Activated CD4-positive, alpha-beta T cell treated with anti-CD3 and anti-CD28 coated beads, Interleukin-2, amount 10 ng/mL, durations not matched to agents 24 days and 14 days (primary cell): ENCODE measurements around the gene ABCF1. TPM values are rescaled to one million over a fixed set of nuclear protein-coding genes. Genes with fewer than 3 reads are reported as not detected.
A peak's percentile ranks its signal among the peaks of the same experiment; 100 is the strongest.

Experiments used
- DNase-seq: peaks from one replicate; pipeline ENCODE4 v3.0.0; 2022
- H3K27ac Mint-ChIP-seq: one replicate; pipeline ENCODE4 v1.8.0; 2022; ENCODE audit warnings: mild to moderate bottlenecking, mixed read lengths
- H3K27me3 Mint-ChIP-seq: one replicate; pipeline ENCODE4 v1.8.0; 2022; ENCODE audit warnings: mixed read lengths
- H3K36me3 Mint-ChIP-seq: one replicate; pipeline ENCODE4 v1.8.0; 2022; ENCODE audit warnings: low read depth, mild to moderate bottlenecking, mixed read lengths
- H3K4me1 Mint-ChIP-seq: one replicate; pipeline ENCODE4 v1.8.0; 2021; ENCODE audit warnings: mixed read lengths
- H3K4me3 Mint-ChIP-seq: one replicate; pipeline ENCODE4 v1.8.0; 2022; ENCODE audit warnings: mild to moderate bottlenecking, moderate library complexity, mixed read lengths
- H3K9me3 Mint-ChIP-seq: one replicate; pipeline ENCODE4 v1.8.0; 2021; ENCODE audit warnings: mixed read lengths
- intact Hi-C: fragments of 100-400 bp; cut with micrococcal nuclease; formaldehyde crosslinking; loops from one replicate; pipeline ENCODE4 v1.15.1; 2023
- total RNA-seq: library from RNA; stranded (reverse); gene quantifications from 2 replicates; pipeline ENCODE4 v1.2.3, GENCODE V29; 2022

Gene ABCF1
- total RNA-seq, 1 donor from 2014 or later: 125 TPM

DNA sequence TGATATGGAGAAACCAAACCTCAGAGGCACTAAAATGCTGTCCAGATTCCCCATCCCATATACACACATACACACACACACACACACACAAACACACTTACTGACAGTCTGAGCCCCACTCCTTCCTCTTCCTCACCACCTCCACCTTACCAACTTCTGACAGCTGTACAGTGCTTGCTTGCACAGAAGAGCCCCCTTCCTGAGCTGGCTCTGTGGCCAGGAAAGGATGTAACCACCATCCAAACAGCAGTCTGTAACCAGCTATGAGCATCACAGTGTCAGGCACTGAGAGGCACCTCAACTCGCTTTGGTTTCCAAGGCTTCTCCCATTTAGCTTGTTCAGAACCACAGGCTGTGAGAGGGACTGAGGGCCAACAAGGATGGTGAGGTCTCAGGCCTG, 69.8 kb downstream of the ABCF1 start:
- Mint-ChIP-seq H3K27ac (peak overlapping the region; percentile 64), H3K9me3 (no peaks in the 10 kb centered on the region), H3K27me3 (no peaks in the 10 kb centered on the region), H3K36me3 (peaks cover 32% of the 10 kb centered on the region), H3K4me3 (no peak overlapping the region), H3K4me1 (peaks cover 17% of the 10 kb centered on the region)
- intact Hi-C loops: no loop called here
- DNase-seq: peak; percentile 67

Other genes with a start within 250 kb of the ABCF1 start
- gene TRIM39, start 244.5 kb upstream of the ABCF1 start, total RNA-seq: 12.5 and 13.7 TPM in 2 replicates
- gene RPP21, start 226.3 kb upstream of the ABCF1 start, total RNA-seq: 45.0 and 48.0 TPM in 2 replicates
- gene HLA-E, start 81.9 kb upstream of the ABCF1 start, total RNA-seq: 484 and 488 TPM in 2 replicates
- 80.9 and 93.0 TPM in 2 replicates for gene GNL1, start 15.0 kb upstream of the ABCF1 start, total RNA-seq
- 38.2 and 39.7 TPM in 2 replicates for gene PRR3, start 14.1 kb upstream of the ABCF1 start, total RNA-seq
- gene PPP1R10, start 45.8 kb downstream of the ABCF1 start, total RNA-seq: 106 and 107 TPM in 2 replicates
- 79.4 and 83.6 TPM in 2 replicates for gene MRPS18B, start 46.4 kb downstream of the ABCF1 start, total RNA-seq
- 11.4 and 14.4 TPM in 2 replicates for gene ATAT1, start 55.4 kb downstream of the ABCF1 start, total RNA-seq
- 28.9 and 39.4 TPM in 2 replicates for gene C6orf136, start 75.7 kb downstream of the ABCF1 start, total RNA-seq
- 53.4 and 56.7 TPM in 2 replicates for gene DHX16, start 101.6 kb downstream of the ABCF1 start, total RNA-seq
- gene PPP1R18, start 115.2 kb downstream of the ABCF1 start, total RNA-seq: 167 and 169 TPM in 2 replicates
- 20.2 and 20.5 TPM in 2 replicates for gene NRM, start 119.5 kb downstream of the ABCF1 start, total RNA-seq
- gene MDC1, start 145.8 kb downstream of the ABCF1 start, total RNA-seq: 93.9 and 97.2 TPM in 2 replicates
- gene TUBB, start 148.9 kb downstream of the ABCF1 start, total RNA-seq: 1,084 and 1,089 TPM in 2 replicates
- 239 and 260 TPM in 2 replicates for gene FLOT1, start 171.2 kb downstream of the ABCF1 start, total RNA-seq
- gene IER3, start 173.1 kb downstream of the ABCF1 start, total RNA-seq: 512 and 516 TPM in 2 replicates